Caco-2 (cell line): Measurements from ENCODE around the gene CIBAR2. TPM values are rescaled to one million over a fixed set of nuclear protein-coding genes. Genes with fewer than 3 reads are reported as not detected.

ENCODE experiments used
- BruUV-seq: library from RNA; stranded (reverse); fragments of 400-500 nt; replicated peaks from 2 replicates; lab custom pipeline; 2021; lab: Mats Ljungman, UMichigan
- CTCF ChIA-PET: fragments of 300-600 bp; sonication (Branson Sonifier 250); formaldehyde crosslinking; loops from one replicate; lab custom pipeline; 2022; ENCODE audit warnings: antibody characterized with exemption; lab: Charles Lee
- POLR2A ChIA-PET: fragments of 300-600 bp; sonication (Branson Sonifier 250); formaldehyde crosslinking; loops from one replicate; lab custom pipeline; 2022; ENCODE audit warnings: antibody characterized with exemption; lab: Charles Lee
- DNase-seq, 2 experiments: peaks; one replicate each; pipeline versions ENCODE4 v3.0.0 to v3.0.0-alpha.2; 2020 to 2022
- H3K27me3 ChIP-seq: replicated peaks from 2 replicates; pipeline ENCODE4 v1.6.0; 2011; ENCODE audit warnings: low read length; ENCODE audit not compliant: control insufficient read depth, insufficient read depth
- H3K36me3 ChIP-seq: 2 replicates; pipeline ENCODE4 v1.5.1; 2011; ENCODE audit warnings: low read length; ENCODE audit not compliant: control insufficient read depth, insufficient read depth
- H3K4me1 ChIP-seq: fragments of 250-450 bp; sonication (Bioruptor Pico); 2 replicates; pipeline ENCODE4 v1.5.1; 2020; ENCODE audit warnings: mild to moderate bottlenecking
- H3K4me3 ChIP-seq: 2 replicates; pipeline ENCODE4 v1.5.1; 2011; ENCODE audit warnings: low read depth, mild to moderate bottlenecking, control low read depth, low read length
- H3K9me3 ChIP-seq: fragments of 250-450 bp; sonication (Bioruptor Pico); 2 replicates; pipeline ENCODE4 v1.5.1; 2020; ENCODE audit warnings: mild to moderate bottlenecking, moderate library complexity
- H3K27ac Mint-ChIP-seq: one replicate; pipeline ENCODE4 v1.8.0; 2022; ENCODE audit warnings: mixed read lengths; ENCODE audit not compliant: unreplicated experiment
- H3K27me3 Mint-ChIP-seq: one replicate; pipeline ENCODE4 v1.8.0; 2022; ENCODE audit warnings: mixed read lengths; ENCODE audit not compliant: insufficient read depth, unreplicated experiment
- H3K36me3 Mint-ChIP-seq: one replicate; pipeline ENCODE4 v1.8.0; 2022; ENCODE audit warnings: mild to moderate bottlenecking, mixed read lengths; ENCODE audit not compliant: insufficient read depth, unreplicated experiment
- H3K4me1 Mint-ChIP-seq: one replicate; pipeline ENCODE4 v1.8.0; 2022; ENCODE audit warnings: low read depth, mixed read lengths; ENCODE audit not compliant: unreplicated experiment
- H3K4me3 Mint-ChIP-seq: one replicate; pipeline ENCODE4 v1.8.0; 2022; ENCODE audit warnings: mild to moderate bottlenecking, moderate library complexity, mixed read lengths; ENCODE audit not compliant: unreplicated experiment
- H3K9me3 Mint-ChIP-seq: one replicate; pipeline ENCODE4 v1.8.0; 2022; ENCODE audit warnings: mixed read lengths; ENCODE audit not compliant: unreplicated experiment
- CTCF ChIP-seq, 2 experiments: fragments of 200-600 bp in 1 of 2; IDR thresholded peaks; 1 replicate in 1 of 2; 2 replicates in 1 of 2; pipeline versions ENCODE4 v1.5.1 to v1.8.0; 2011 to 2022; ENCODE audit warnings: antibody characterized with exemption in 1 of 2, control low read depth in 1 of 2, inconsistent platforms in 1 of 2, low read depth in 1 of 2, low read length in 1 of 2, mild to moderate bottlenecking in 1 of 2, moderate library complexity in 1 of 2; ENCODE audit not compliant: insufficient read depth in 1 of 2, severe bottlenecking in 1 of 2, unreplicated experiment in 1 of 2
- intact Hi-C: fragments of 100-400 bp; cut with micrococcal nuclease; formaldehyde crosslinking; loops from one replicate; pipeline ENCODE4 v1.10.0; 2022; ENCODE audit not compliant: unreplicated experiment
- total RNA-seq: library from RNA; stranded (reverse); gene quantifications from 2 replicates; pipeline ENCODE4 v1.2.3, GENCODE V29; 2022

CIBAR2 gene
- total RNA-seq, 1 experiment from 2014 or later = not detected

GRCh38 chr16:85146922-85147651, 34.8 kb upstream of the CIBAR2 start:
- no peaks in the 10 kb centered on the region for H3K27me3 ChIP-seq
- H3K4me1 ChIP-seq = peaks cover 5% of the 10 kb centered on the region; the same call in 1 of the 2 replicates
- H3K36me3 ChIP-seq = no peaks in the 10 kb centered on the region
- no peak for TF ChIP-seq CTCF (IDR thresholded peaks at IDR 0.05; ENCODE audit: insufficient read depth in 1 of 2, low read depth in 1 of 2, low read length in 1 of 2, severe bottlenecking in 1 of 2, unreplicated experiment in 1 of 2)
- no peak overlapping the region for H3K4me3 ChIP-seq
- H3K4me3 Mint-ChIP-seq = no peak overlapping the region
- intact Hi-C loops = no loop called here
- CTCF ChIA-PET = no interaction called here
- no peaks in the 10 kb centered on the region for H3K4me1 Mint-ChIP-seq
- POLR2A ChIA-PET = no interaction called here
- H3K9me3 Mint-ChIP-seq = no peaks in the 10 kb centered on the region
- H3K36me3 Mint-ChIP-seq = no peaks in the 10 kb centered on the region
- peaks cover 7% of the 10 kb centered on the region for H3K27me3 Mint-ChIP-seq
- no peak for DNase-seq
- BruUV-seq = no TSS peak
- no peak overlapping the region for H3K27ac Mint-ChIP-seq
- H3K9me3 ChIP-seq = no peaks in the 10 kb centered on the region

GRCh38 chr16:85146532-85146797, 34.2 kb upstream of the CIBAR2 start:
- no peak overlapping the region for H3K4me3 ChIP-seq
- no TSS peak for BruUV-seq
- H3K36me3 ChIP-seq = no peaks in the 10 kb centered on the region
- H3K4me1 Mint-ChIP-seq = no peaks in the 10 kb centered on the region
- intact Hi-C loops = no loop called here
- DNase-seq = no peak
- H3K27ac Mint-ChIP-seq = no peak overlapping the region
- peaks cover under 1% of the 10 kb centered on the region; the same call in 1 of the 2 replicates for H3K4me1 ChIP-seq
- no peak for TF ChIP-seq CTCF (IDR thresholded peaks at IDR 0.05; ENCODE audit: insufficient read depth in 1 of 2, low read depth in 1 of 2, low read length in 1 of 2, severe bottlenecking in 1 of 2, unreplicated experiment in 1 of 2)
- POLR2A ChIA-PET = no interaction called here
- H3K4me3 Mint-ChIP-seq = no peak overlapping the region
- no peaks in the 10 kb centered on the region for H3K9me3 ChIP-seq
- H3K27me3 ChIP-seq = no peaks in the 10 kb centered on the region
- H3K36me3 Mint-ChIP-seq = no peaks in the 10 kb centered on the region
- peaks cover 7% of the 10 kb centered on the region for H3K27me3 Mint-ChIP-seq
- CTCF ChIA-PET = no interaction called here
- H3K9me3 Mint-ChIP-seq = no peaks in the 10 kb centered on the region

GRCh38 chr16:85145734-85146531, 33.7 kb upstream of the CIBAR2 start:
- H3K4me3 Mint-ChIP-seq = no peak overlapping the region
- H3K27me3 Mint-ChIP-seq = peaks cover 4% of the 10 kb centered on the region
- no peak for TF ChIP-seq CTCF (IDR thresholded peaks at IDR 0.05; ENCODE audit: insufficient read depth in 1 of 2, low read depth in 1 of 2, low read length in 1 of 2, severe bottlenecking in 1 of 2, unreplicated experiment in 1 of 2)
- POLR2A ChIA-PET = no interaction called here
- intact Hi-C loops = no loop called here
- H3K9me3 Mint-ChIP-seq = no peaks in the 10 kb centered on the region
- Histone ChIP-seq H3K27me3 (no peaks in the 10 kb centered on the region), H3K9me3 (no peaks in the 10 kb centered on the region), H3K36me3 (no peaks in the 10 kb centered on the region), H3K4me3 (no peak overlapping the region), H3K4me1 (no peaks in the 10 kb centered on the region)
- H3K4me1 Mint-ChIP-seq = no peaks in the 10 kb centered on the region
- no peak for DNase-seq
- H3K27ac Mint-ChIP-seq = no peak overlapping the region
- no peaks in the 10 kb centered on the region for H3K36me3 Mint-ChIP-seq
- CTCF ChIA-PET = no interaction called here
- no TSS peak for BruUV-seq
